ENCODE results near the gene GPALPP1. TPM values are rescaled to one million over a fixed set of nuclear protein-coding genes. Genes with fewer than 3 reads are reported as not detected.
"Not testable (repeated sequence)": the region's sequence is repeated elsewhere in the genome, so short reads cannot be mapped to it uniquely, and the experiment has no call there.

The GPALPP1 gene
- total RNA-seq, 2 experiments from 2014 or later: 28.7 to 29.6 TPM

- H3K4me3 Mint-ChIP-seq; DNase-seq; ATAC-seq; H3K27me3 Mint-ChIP-seq; CTCF ChIA-PET; H3K27ac Mint-ChIP-seq; H3K9me3 Mint-ChIP-seq (ENCODE audit: low read depth); H3K4me1 Mint-ChIP-seq: not testable (repeated sequence)
- peaks cover 29% of the 10 kb centered on the region for H3K36me3 Mint-ChIP-seq
Measured at GRCh38 chr13:45019981-45020380, 30.6 kb downstream of the GPALPP1 start.

- CTCF ChIA-PET: no interaction called here
- peaks cover 26% of the 10 kb centered on the region for H3K36me3 Mint-ChIP-seq
- no peak overlapping the region for H3K27ac Mint-ChIP-seq
Measured at GRCh38 chr13:45021250-45021649, 31.9 kb downstream of the GPALPP1 start.

DNA sequence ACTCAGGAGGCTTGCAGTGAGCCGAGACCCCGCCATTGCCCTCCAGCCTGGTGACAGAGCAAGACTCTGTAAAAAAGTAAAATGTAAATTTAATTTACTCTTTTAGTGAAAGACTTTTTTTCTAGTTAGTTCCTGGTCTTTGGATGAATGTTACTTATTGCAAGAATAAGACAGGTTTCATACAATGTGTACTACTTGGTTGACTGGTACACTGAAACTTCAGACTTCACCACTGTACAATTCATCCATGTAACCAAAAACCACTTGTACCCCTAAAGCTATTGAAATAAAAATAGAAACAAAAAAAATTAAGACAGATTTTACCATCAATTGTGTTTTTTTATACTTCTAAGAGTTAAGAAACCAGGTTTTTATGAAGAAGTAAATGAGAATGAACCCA is 35.5 kb downstream of the GPALPP1 start:
- no peak overlapping the region for H3K27ac Mint-ChIP-seq
- DNase-seq (no peak), ATAC-seq (no peak)
- H3K4me1 Mint-ChIP-seq: no peaks in the 10 kb centered on the region
- CTCF ChIA-PET: no interaction called here
- H3K9me3 Mint-ChIP-seq (ENCODE audit: low read depth): no peaks in the 10 kb centered on the region
- H3K36me3 Mint-ChIP-seq: peaks cover 24% of the 10 kb centered on the region
- no peaks in the 10 kb centered on the region for H3K27me3 Mint-ChIP-seq
- no peak overlapping the region for H3K4me3 Mint-ChIP-seq

More at GRCh38 chr13:45021250-45021649, 31.9 kb downstream of the GPALPP1 start:
- ATAC-seq: no peak
- H3K9me3 Mint-ChIP-seq (ENCODE audit: low read depth): no peaks in the 10 kb centered on the region
- DNase-seq: no peak
- no peaks in the 10 kb centered on the region for H3K4me1 Mint-ChIP-seq
- no peak overlapping the region for H3K4me3 Mint-ChIP-seq
- no peaks in the 10 kb centered on the region for H3K27me3 Mint-ChIP-seq

DNA sequence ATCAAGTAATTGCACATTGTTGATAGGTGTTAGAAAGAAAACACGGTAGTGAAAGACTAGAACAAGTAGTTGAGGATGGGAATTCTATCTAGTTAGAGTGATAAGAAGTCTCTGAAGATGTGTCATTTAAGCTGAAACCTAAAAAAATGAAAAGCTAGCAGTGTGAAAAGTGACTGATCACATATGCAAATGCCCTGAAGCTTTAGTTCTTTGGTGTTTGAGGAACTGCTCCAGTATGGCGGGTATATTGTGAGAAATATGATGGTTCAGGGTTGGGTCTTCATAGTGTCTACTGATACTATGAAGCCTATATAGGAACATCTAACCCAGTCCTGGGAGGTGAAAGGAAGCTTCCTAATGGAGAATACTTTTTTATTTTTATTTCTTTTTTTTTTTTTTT is 45.0 kb downstream of the GPALPP1 start:
- H3K4me3 Mint-ChIP-seq: no peak overlapping the region
- DNase-seq (no peak), ATAC-seq (no peak)
- peaks cover 3% of the 10 kb centered on the region for H3K36me3 Mint-ChIP-seq
- H3K9me3 Mint-ChIP-seq (ENCODE audit: low read depth): no peaks in the 10 kb centered on the region
- no peaks in the 10 kb centered on the region for H3K4me1 Mint-ChIP-seq
- no peak overlapping the region for H3K27ac Mint-ChIP-seq
- no peaks in the 10 kb centered on the region for H3K27me3 Mint-ChIP-seq
- CTCF ChIA-PET: interaction anchor here (1.4 to 1.6 kb wide), 2 partner anchors 275 to 551 kb away, joined by 3 to 5 read pairs; no protein-coding TSS in a partner anchor

DNA sequence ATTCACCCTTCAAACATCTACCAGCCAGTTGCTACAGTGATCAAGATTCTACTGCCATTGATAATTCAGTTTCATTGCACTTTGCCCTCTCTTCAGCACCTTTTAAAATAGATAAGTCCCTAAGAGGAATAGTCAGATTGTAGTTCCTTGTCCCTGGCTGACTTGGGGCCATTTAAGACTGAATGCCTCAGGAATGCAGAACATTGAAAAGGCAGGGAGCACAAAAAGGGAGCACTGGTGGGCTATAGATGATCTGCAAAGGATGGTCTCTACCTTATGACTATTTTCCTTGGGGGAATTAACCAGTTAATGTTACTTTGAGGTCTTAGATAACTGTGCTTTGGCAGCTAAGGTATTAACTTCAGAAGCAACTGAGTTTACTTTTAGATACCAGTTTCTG is 46.9 kb downstream of the GPALPP1 start:
- no peaks in the 10 kb centered on the region for H3K27me3 Mint-ChIP-seq
- ATAC-seq (no peak), DNase-seq (no peak)
- CTCF ChIA-PET: interaction anchor here (1.0 kb wide), 1 partner anchor 12 kb away, joined by 3 read pairs; no protein-coding TSS in a partner anchor
- no peak overlapping the region for H3K27ac Mint-ChIP-seq
- no peak overlapping the region for H3K4me3 Mint-ChIP-seq
- peaks cover 4% of the 10 kb centered on the region for H3K4me1 Mint-ChIP-seq
- peaks cover 3% of the 10 kb centered on the region for H3K36me3 Mint-ChIP-seq
- H3K9me3 Mint-ChIP-seq (ENCODE audit: low read depth): no peaks in the 10 kb centered on the region

DNA sequence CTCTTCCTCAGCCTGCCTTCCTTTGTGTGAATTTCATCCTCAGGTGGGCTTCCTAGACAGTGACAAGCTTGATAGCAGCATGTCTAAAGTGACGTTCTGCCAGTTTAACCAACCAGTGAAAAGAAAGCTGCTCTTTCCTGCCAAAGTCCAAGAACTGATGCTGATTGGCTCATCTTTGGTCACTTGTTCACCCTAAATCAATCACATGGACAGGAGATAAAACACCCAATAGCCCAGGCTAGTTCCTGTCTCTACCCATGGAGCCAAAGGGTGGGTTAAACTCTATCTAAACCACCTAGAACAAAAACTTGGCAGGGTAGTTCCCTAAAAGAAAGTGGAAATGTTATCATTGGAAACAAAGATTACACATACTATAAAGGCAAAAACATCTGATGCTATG is 50.8 kb downstream of the GPALPP1 start:
- CTCF ChIA-PET: no interaction called here
- no peak for DNase-seq
- Mint-ChIP-seq H3K4me1 (peaks cover 4% of the 10 kb centered on the region), H3K36me3 (no peaks in the 10 kb centered on the region), H3K9me3 (ENCODE audit: low read depth) (no peaks in the 10 kb centered on the region), H3K27ac (no peak overlapping the region), H3K27me3 (peaks cover 14% of the 10 kb centered on the region), H3K4me3 (no peak overlapping the region)
- no peak for ATAC-seq

DNA sequence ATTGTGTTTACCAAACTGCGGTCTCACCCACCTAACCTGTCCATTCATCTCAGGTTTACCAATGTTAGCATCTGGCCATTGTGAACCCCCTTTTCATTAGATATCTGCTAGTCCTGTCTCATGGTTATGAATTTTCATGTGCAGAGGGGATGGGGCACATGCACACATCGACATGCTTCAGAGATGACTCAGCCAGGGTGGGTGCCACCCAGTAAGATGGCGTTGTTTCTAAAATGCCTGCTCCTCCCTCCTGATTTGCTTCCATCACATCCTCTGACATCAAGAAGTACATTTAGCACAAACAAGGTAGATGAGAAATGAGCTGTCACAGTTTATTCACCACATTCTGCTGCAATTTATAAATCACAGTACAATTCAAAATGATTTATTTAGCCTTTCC is 51.3 kb downstream of the GPALPP1 start:
- DNase-seq (no peak), ATAC-seq (peak; percentile 33)
- H3K4me3 Mint-ChIP-seq: no peak overlapping the region
- H3K36me3 Mint-ChIP-seq: no peaks in the 10 kb centered on the region
- CTCF ChIA-PET: interaction anchor here (1.7 kb wide), 1 partner anchor 266 kb away, joined by 3 read pairs; no protein-coding TSS in a partner anchor
- peaks cover 14% of the 10 kb centered on the region for H3K27me3 Mint-ChIP-seq
- H3K4me1 Mint-ChIP-seq: peaks cover 4% of the 10 kb centered on the region
- no peaks in the 10 kb centered on the region for H3K9me3 Mint-ChIP-seq (ENCODE audit: low read depth)
- no peak overlapping the region for H3K27ac Mint-ChIP-seq

GRCh38 chr13:45042539-45042938 is 53.2 kb downstream of the GPALPP1 start:
- H3K27me3 Mint-ChIP-seq: peaks cover 28% of the 10 kb centered on the region
- H3K36me3 Mint-ChIP-seq: no peaks in the 10 kb centered on the region
- ATAC-seq (no peak), DNase-seq (no peak)
- CTCF ChIA-PET: interaction anchor here (1.0 to 3.1 kb wide), 4 partner anchors 12 to 267 kb away, joined by 3 to 13 read pairs (median 3); no protein-coding TSS in a partner anchor
- no peak overlapping the region for H3K27ac Mint-ChIP-seq
- peaks cover 11% of the 10 kb centered on the region for H3K4me1 Mint-ChIP-seq
- no peak overlapping the region for H3K4me3 Mint-ChIP-seq
- no peaks in the 10 kb centered on the region for H3K9me3 Mint-ChIP-seq (ENCODE audit: low read depth)

DNA sequence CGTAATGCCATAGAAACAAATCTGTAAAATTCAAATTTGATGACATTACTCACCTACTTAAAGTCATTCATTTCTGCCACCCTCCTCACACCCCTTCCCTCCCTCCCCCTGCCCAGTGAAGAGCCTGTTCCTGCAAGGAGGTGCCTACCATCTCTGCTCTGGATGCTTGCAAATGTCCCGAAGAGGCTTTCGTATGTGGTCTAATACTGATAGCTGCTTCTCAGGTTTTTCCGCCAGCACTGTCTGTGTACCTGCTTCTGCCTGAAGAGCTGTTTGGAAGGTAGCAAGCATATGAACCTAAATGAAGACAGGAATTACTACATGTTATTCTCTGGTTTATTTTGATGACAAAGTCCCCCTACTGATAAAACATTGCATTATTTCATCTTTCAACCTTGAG is 57.1 kb downstream of the GPALPP1 start:
- Mint-ChIP-seq H3K4me1 (peaks cover 29% of the 10 kb centered on the region), H3K36me3 (no peaks in the 10 kb centered on the region), H3K27me3 (peaks cover 51% of the 10 kb centered on the region), H3K27ac (no peak overlapping the region), H3K9me3 (ENCODE audit: low read depth) (no peaks in the 10 kb centered on the region), H3K4me3 (peak overlapping the region; percentile 70)
- CTCF ChIA-PET: interaction anchor here (0.6 to 4.4 kb wide), 26 partner anchors 9 to 563 kb away, joined by 3 to 66 read pairs (median 4); no protein-coding TSS in a partner anchor
- DNase-seq (no peak), ATAC-seq (no peak)

DNA sequence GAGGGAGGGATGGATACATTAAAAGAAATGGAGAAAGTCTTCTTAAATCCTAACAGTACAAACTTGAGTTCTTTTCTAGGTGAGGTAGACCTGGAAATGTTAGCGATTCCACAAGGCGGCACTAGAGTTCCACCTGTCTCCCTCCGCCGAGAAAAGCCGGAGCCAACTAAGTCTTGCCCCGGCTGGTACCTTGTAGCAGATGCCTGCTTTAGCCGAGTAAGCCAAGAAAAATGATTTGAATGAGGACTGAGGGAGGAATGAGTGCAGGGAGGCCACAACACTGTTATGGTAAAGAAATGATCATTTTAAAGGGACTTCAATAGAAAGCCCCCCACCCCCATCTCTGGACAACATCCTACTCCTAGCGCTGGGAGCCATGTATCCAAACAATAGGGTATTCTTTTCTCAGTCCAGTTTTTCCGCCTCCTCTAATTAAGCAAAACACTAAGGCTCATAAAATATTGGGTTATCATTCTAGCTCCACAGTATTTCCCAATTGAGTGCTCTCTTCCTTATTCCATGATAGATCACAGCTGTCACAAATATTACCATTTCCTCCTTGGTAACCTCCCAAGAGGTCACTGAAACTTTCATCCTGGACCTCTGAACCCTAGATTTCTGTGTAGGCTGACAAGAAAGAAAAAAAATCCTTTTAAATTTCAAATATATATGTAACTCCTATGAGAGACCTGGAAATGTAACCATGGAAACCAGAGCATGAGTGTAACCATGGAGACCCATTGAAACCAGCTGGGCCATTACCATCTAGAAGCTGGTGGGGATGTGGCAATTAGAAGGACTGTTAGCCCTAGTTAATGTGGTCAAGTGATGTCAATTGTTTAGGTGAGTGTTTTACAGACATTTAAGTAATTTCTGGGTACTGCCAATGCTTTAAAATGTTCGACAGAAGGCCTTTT is 58.3 kb downstream of the GPALPP1 start:
- peaks cover 29% of the 10 kb centered on the region for H3K4me1 Mint-ChIP-seq
- CTCF ChIA-PET: interaction anchor here (0.7 to 4.4 kb wide), 25 partner anchors 8 to 565 kb away, joined by 3 to 66 read pairs (median 4); no protein-coding TSS in a partner anchor
- peaks cover 61% of the 10 kb centered on the region for H3K27me3 Mint-ChIP-seq

DNA sequence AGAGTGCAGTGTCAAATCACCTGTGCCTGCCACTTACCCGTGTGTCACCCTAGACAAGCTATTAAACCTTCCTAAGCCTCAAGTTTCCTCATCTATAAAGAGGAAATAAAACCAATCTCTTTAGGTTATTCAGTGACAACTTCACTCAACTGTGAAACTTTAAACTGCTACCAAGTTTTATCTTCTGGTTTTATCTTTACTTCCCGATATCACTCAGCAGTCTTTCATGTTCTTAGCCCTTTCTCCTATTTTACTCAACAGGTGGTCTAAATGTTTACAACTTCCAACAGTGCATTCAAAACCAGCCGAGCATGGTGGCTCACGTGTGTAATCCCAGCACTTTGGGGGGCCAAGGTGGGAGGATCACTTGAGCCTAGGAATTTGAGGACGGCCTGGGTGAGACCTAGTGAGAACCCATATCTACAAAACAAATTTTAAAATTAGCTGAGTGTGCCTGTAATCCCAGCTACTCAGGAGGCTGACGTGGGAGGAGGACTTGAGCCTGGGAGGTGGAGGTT is 59.6 kb downstream of the GPALPP1 start:
- Mint-ChIP-seq H3K27me3 (peaks cover 63% of the 10 kb centered on the region), H3K4me1 (peaks cover 29% of the 10 kb centered on the region), H3K9me3 (ENCODE audit: low read depth) (no peaks in the 10 kb centered on the region), H3K27ac (no peak overlapping the region), H3K36me3 (no peaks in the 10 kb centered on the region), H3K4me3 (no peak overlapping the region)
- ATAC-seq (peak; percentile 48), DNase-seq (no peak)
- CTCF ChIA-PET: interaction anchor here (0.8 to 4.4 kb wide), 6 partner anchors 12 to 322 kb away, joined by 3 to 66 read pairs (median 3); no protein-coding TSS in a partner anchor

More for the DNA sequence above, 58.3 kb downstream of the GPALPP1 start:
- DNase-seq: peak; percentile 84
- peak; percentile 89 for ATAC-seq
- H3K9me3 Mint-ChIP-seq (ENCODE audit: low read depth): no peaks in the 10 kb centered on the region
- H3K4me3 Mint-ChIP-seq: peak overlapping the region; percentile 70
- H3K36me3 Mint-ChIP-seq: no peaks in the 10 kb centered on the region
- no peak overlapping the region for H3K27ac Mint-ChIP-seq

GRCh38 chr13:45049478-45049877 is 60.1 kb downstream of the GPALPP1 start:
- Mint-ChIP-seq H3K4me3 (no peak overlapping the region), H3K9me3 (ENCODE audit: low read depth) (no peaks in the 10 kb centered on the region), H3K27ac (no peak overlapping the region), H3K36me3 (no peaks in the 10 kb centered on the region), H3K4me1 (peaks cover 29% of the 10 kb centered on the region), H3K27me3 (peaks cover 63% of the 10 kb centered on the region)
- no peak for DNase-seq
- CTCF ChIA-PET: interaction anchor here (3.4 kb wide), 1 partner anchor 233 kb away, joined by 41 read pairs; no protein-coding TSS in a partner anchor
- ATAC-seq: no peak

DNA sequence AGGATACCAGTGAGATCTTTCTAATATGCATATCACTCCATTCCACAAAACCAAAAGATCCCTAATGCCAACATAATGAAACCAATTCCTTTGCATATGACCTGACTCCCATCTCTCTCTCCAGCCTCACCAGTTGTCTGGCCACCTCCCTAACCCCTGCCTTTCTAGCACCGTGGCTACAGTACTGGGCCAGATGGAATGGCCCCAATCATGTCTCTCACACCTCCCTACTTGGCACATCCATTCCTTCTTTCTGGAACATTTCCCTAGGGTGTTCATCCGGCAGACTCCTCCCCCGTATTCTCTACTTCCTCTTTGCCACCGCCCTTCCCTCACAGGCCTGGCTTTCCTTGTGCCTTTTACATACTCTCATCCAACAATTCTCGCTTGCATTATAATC is 62.0 kb downstream of the GPALPP1 start:
- H3K9me3 Mint-ChIP-seq (ENCODE audit: low read depth): no peaks in the 10 kb centered on the region
- H3K36me3 Mint-ChIP-seq: no peaks in the 10 kb centered on the region
- H3K4me3 Mint-ChIP-seq: no peak overlapping the region
- DNase-seq (no peak), ATAC-seq (no peak)
- H3K4me1 Mint-ChIP-seq: peaks cover 41% of the 10 kb centered on the region
- H3K27me3 Mint-ChIP-seq: peaks cover 70% of the 10 kb centered on the region
- no peak overlapping the region for H3K27ac Mint-ChIP-seq
- CTCF ChIA-PET: no interaction called here
